GM18498 (cell line): Measurements from ENCODE around the gene ZNF670.
"Not testable (repeated sequence)": the region's sequence is repeated elsewhere in the genome, so short reads cannot be mapped to it uniquely, and the experiment has no call there.

Source experiments
- ATAC-seq: cut with Tn5 transposase; IDR thresholded peaks from one replicate; pipeline ENCODE4 v1.9.1; 2021; ENCODE audit warnings: mild to moderate bottlenecking, moderate library complexity; ENCODE audit not compliant: unreplicated experiment

The ZNF670 gene

DNA sequence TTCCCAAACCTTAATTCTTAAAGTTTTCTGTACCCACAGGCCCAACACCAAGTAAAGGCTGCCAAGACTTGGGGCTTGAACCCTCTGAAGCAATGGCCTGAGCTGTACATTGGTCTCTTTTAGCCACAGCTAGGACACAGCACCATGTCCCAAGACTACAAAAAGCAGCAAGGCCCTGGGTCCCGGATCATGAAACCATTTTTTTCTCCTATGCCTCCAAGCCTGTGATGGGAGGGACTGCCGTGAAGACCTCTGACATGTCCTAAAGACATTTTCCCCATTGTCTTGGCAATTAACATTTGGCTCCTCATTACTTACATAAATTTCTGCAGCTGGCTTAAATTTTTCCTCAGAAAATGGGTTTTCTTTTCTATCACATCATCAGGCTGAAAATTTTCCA lies 30.9 kb downstream of the ZNF670 start:
- no peak for ATAC-seq

- ATAC-seq = no peak
Measured at GRCh38 chr1:247047260-247047659, 31.4 kb downstream of the ZNF670 start.

DNA sequence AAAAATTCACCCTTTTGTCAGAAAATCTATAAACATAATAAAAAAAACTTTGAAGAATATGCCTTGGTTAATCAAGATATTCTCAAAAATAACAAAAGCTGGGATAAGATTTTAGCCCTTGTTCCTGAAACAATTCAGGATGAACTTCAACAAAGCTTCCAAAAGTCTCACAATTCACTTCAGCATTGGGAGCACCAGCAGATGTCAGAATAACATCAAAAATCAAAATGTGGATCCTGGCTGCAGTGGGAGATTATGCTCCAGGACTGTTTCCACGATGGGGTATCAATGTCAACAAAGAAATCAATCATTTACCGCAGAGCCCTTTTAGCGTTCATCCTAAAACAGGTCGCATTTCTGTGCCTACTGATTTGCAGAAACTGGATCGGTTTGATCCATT lies 35.2 kb downstream of the ZNF670 start:
- ATAC-seq = no peak

DNA sequence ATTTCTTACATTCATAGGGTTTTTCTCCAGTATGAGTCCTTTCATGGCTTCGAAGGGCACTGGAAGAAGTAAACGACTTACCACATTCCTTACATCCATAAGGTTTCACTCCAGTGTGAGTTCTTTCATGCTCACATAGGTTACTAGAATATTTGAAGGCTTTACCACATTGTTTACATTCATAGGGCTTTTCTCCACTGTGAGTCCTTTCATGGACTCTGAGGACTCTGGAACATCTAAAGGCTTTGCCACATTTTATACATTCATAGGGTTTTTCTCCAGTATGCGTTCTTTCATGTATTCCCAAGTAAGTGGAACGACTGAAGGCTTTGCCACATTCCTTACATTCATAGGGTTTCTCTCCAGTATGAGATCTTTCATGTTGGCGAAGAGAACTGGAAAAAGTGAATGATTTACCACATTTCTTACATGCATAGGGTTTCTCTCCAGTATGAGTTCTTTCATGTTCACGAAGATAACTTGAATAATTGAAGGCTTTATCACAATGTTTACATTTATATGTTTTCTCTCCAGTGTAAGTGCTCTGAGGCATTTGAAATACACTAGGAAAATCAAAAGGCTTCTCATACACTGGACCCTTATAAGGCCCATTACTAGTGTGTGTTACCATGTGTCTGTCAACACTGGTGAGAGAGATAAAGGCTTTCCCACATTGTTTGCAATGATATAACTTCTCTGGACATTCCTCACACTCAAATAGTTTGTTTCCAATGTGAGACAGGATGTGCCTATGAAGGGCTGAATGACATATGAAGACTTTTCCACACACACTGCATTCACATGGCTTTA lies 40.9 kb downstream of the ZNF670 start:
- ATAC-seq = no peak

GRCh38 chr1:247032306-247032705 lies 46.3 kb downstream of the ZNF670 start:
- not testable (repeated sequence) for ATAC-seq
